ENCODE results near the gene SLC44A5.
"Not testable (repeated sequence)": the region's sequence is repeated elsewhere in the genome, so short reads cannot be mapped to it uniquely, and the experiment has no call there.

SLC44A5 gene

DNA sequence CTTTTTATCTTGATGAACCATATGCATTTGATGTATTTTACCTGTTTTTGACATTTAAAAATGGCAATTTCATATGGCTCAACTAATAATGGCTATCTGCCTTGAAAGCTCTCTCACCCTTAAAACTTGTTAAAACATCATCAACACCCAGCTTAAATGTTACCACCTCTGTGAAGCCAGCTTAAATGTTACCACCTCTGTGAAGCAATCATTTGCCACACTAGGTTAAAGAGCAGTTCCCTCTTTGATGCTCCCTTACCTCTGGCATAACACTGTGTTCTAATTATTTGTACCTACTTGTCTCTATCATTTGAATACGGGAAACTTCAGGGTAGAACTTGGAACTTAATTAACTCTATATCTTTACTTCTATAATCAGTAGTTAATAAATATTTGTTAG, 294.7 kb downstream of the SLC44A5 start:
- Histone ChIP-seq H3K9ac (ENCODE audit: low read depth, low read length) (no peak overlapping the region), H3K9me3 (ENCODE audit: control insufficient read depth, insufficient read depth, low read length) (no peaks in the 10 kb centered on the region), H3K4me1 (ENCODE audit: insufficient read depth, low read length) (no peaks in the 10 kb centered on the region), H3K36me3 (ENCODE audit: insufficient read depth, low read length) (no peaks in the 10 kb centered on the region)

DNA sequence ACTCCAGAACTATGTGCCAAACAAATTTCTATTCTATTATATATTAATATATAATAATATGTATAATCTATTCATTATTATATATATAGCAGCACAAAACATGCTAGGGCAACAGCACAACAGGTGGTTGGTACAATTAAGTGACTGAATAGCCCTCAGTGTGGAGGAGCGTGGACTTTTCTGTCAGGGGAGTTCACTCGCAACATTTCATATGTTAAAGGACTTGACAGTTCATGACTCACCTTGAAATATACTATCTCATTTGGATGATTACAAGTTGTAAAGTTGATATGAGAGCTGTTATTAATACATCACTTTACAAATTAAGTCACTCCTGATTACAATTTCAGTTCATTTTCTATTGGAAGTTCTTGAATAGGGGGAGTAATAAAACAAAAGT, 298.3 kb downstream of the SLC44A5 start:
- Histone ChIP-seq H3K9ac (ENCODE audit: low read depth, low read length) (no peak overlapping the region), H3K4me1 (ENCODE audit: insufficient read depth, low read length) (no peaks in the 10 kb centered on the region), H3K9me3 (ENCODE audit: control insufficient read depth, insufficient read depth, low read length) (no peaks in the 10 kb centered on the region), H3K36me3 (ENCODE audit: insufficient read depth, low read length) (no peaks in the 10 kb centered on the region)

DNA sequence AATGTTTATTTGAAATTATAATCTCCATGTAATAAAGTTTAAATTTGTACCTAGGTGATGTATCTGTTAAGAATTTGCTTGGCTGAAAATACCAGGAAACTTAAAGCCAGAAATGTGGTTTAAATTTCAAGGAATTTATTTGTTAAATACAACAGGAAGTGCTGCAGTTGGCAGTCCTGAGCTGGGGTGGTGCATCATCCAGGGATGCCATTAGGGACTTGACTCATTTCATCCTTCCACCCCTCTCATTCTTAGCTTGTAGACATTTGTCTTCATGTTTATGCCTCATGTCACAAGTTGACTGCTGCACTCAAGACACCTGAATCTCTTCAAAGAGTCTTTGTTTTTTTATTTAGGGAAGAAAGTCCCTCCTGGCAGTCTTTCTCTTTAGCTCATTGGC, 300.8 kb downstream of the SLC44A5 start:
- H3K9me3 ChIP-seq (ENCODE audit: control insufficient read depth, insufficient read depth, low read length): no peaks in the 10 kb centered on the region
- no peaks in the 10 kb centered on the region for H3K4me1 ChIP-seq (ENCODE audit: insufficient read depth, low read length)
- no peaks in the 10 kb centered on the region for H3K36me3 ChIP-seq (ENCODE audit: insufficient read depth, low read length)
- no peak overlapping the region for H3K9ac ChIP-seq (ENCODE audit: low read depth, low read length)

DNA sequence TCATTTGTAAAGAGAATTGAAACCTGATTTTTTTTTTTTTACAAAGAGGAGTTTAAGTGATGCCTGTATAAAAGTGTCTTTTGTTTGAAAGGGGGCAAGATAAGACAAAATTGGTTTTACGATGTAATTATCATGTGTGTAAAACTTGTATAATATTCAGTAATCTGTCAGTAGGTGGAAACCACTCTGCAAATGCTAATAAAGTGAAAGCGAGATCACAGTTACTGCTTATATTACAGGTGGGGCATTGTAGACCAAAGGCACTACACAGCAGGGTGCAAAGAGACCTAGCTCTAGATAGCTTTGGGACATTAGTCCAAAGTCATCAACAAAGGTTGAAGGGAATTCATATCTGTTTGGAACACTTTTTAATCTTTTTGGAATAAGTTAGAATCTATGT, 302.5 kb downstream of the SLC44A5 start:
- Histone ChIP-seq H3K36me3 (ENCODE audit: insufficient read depth, low read length) (no peaks in the 10 kb centered on the region), H3K4me1 (ENCODE audit: insufficient read depth, low read length) (no peaks in the 10 kb centered on the region), H3K9me3 (ENCODE audit: control insufficient read depth, insufficient read depth, low read length) (no peaks in the 10 kb centered on the region)

DNA sequence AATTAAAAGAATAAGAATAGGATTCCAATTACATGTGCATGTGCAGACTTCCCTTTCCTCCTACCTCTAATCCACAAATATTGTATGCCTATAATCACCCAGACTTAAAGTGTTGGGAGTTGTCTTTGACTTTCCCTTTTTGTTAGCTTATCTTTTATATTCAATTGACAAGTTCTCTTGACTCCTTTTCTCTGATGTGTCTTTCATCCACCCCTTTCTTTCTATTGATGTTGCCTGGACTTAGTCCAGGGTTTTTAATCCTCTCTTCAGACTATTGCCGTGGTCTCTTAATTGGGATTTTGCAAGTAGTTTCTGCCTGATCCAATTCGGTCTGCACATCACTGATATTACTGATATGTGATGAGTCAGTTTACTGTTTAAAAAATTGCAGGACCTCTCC, 305.9 kb downstream of the SLC44A5 start:
- no peak overlapping the region for H3K9ac ChIP-seq (ENCODE audit: low read depth, low read length)
- no peaks in the 10 kb centered on the region for H3K4me1 ChIP-seq (ENCODE audit: insufficient read depth, low read length)
- H3K9me3 ChIP-seq (ENCODE audit: control insufficient read depth, insufficient read depth, low read length): no peaks in the 10 kb centered on the region
- no peaks in the 10 kb centered on the region for H3K36me3 ChIP-seq (ENCODE audit: insufficient read depth, low read length)

More for the DNA sequence above, 302.5 kb downstream of the SLC44A5 start:
- H3K9ac ChIP-seq (ENCODE audit: low read depth, low read length): no peak overlapping the region

DNA sequence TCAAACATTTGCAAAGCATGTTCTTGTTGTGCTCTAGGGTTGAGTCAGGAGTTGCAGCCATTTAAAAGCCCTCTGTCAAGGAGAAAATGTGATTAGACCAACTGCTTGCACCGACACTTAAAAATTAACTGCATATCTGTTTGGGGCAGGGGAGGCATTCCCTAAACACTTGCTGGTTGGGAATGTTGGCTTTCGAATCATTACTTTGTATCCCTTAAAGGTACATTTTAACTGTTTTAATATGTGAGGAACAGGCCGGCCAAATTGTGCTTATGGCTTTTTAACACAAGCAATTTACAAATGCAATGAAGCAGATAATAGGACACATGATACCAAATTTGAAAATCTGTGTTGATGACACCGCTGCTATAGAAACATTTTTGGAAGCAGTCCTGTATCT, 317.6 kb downstream of the SLC44A5 start:
- H3K36me3 ChIP-seq (ENCODE audit: insufficient read depth, low read length): no peaks in the 10 kb centered on the region
- H3K9me3 ChIP-seq (ENCODE audit: control insufficient read depth, insufficient read depth, low read length): no peaks in the 10 kb centered on the region
- no peak overlapping the region for H3K9ac ChIP-seq (ENCODE audit: low read depth, low read length)
- no peaks in the 10 kb centered on the region for H3K4me1 ChIP-seq (ENCODE audit: insufficient read depth, low read length)

DNA sequence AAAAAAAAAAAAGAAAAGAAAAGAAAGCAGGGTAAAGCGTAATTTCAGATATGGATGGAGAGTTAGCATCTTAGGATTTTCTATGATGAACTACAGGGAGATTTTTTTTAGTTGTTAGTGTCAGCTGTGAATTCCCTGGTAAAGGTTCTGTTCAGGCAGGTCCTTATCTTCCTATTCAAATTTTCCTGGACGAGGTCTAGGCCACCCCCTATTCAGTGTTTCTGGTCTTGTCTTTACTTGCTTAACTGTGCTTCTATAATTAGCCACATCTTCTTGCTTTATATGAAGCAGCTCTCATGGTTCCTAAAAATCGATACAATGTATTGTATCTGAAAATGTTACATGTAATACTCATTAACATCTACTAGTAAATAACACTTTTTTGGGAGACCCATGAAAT, 318.9 kb downstream of the SLC44A5 start:
- H3K36me3 ChIP-seq (ENCODE audit: insufficient read depth, low read length): no peaks in the 10 kb centered on the region

DNA sequence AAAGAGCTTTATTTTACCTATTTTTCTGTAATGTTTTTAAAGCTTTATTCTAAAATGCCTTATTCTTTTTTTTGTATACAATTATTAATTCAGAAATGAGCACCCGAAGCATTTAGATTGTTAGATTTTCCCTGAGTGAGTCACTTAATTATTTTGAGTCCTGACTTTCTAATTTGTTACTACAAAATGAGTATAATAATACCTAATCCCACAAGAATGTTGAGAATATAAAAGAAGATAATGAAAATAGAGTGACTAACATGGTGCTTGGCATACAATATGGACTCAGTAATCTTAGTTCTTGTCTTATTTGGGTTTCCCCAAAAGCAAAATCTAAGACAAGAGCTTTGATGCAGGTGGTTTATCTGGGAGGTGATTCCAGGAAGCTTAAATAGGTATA, 334.5 kb downstream of the SLC44A5 start:
- H3K9ac ChIP-seq (ENCODE audit: low read depth, low read length): no peak overlapping the region
- H3K9me3 ChIP-seq (ENCODE audit: control insufficient read depth, insufficient read depth, low read length): no peaks in the 10 kb centered on the region
- no peaks in the 10 kb centered on the region for H3K36me3 ChIP-seq (ENCODE audit: insufficient read depth, low read length)
- no peaks in the 10 kb centered on the region for H3K4me1 ChIP-seq (ENCODE audit: insufficient read depth, low read length)

More for the DNA sequence above, 318.9 kb downstream of the SLC44A5 start:
- H3K4me1 ChIP-seq (ENCODE audit: insufficient read depth, low read length): no peaks in the 10 kb centered on the region
- no peak overlapping the region for H3K9ac ChIP-seq (ENCODE audit: low read depth, low read length)
- no peaks in the 10 kb centered on the region for H3K9me3 ChIP-seq (ENCODE audit: control insufficient read depth, insufficient read depth, low read length)

DNA sequence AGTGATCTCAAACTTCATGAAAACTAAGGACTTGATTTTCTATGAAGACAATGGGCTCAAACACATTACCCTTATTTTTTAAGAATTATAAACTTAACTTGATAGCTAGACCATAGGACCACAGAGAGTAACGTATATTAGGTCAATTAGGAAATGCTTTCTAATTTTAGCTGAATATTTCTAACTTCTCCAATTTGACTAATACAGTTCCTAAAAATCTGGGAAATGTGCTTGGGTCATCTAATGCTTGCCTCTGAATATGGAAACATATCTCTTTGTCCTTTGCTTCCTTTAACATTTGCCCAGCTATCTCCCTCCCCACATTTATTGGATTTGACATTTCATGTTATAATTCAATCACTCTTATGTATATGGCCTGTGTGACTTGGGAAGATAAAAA, 335.3 kb downstream of the SLC44A5 start:
- Histone ChIP-seq H3K36me3 (ENCODE audit: insufficient read depth, low read length) (no peaks in the 10 kb centered on the region), H3K4me1 (ENCODE audit: insufficient read depth, low read length) (no peaks in the 10 kb centered on the region), H3K9ac (ENCODE audit: low read depth, low read length) (no peak overlapping the region), H3K9me3 (ENCODE audit: control insufficient read depth, insufficient read depth, low read length) (no peaks in the 10 kb centered on the region)

DNA sequence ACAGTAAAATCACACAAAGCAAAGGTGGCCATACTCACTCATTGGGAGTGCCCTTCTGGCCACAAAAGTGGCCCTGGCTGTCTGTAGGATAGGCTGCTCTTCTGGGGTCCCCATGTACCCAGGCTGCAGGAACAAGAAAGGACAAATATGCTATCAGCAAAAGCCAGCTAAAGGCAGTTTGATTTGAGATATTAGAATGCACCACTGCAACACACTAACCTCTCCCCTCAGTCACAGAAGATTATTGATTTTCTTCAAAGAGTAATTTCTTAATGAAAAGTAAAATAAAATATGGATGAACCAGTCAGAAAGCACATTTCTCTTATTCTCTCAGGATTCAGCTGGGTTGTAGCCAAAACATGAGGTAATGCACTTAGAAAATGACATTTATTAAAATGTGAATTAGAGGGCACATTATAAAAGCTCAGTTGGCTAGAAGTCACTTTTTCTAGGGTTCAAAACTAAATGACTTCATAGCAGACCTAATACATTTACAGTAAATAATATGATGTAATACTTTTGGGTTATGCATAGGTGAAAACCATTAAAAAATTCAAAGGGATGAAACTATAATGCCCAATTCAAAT, 335.9 kb downstream of the SLC44A5 start:
- no peaks in the 10 kb centered on the region for H3K36me3 ChIP-seq (ENCODE audit: insufficient read depth, low read length)
- no peaks in the 10 kb centered on the region for H3K4me1 ChIP-seq (ENCODE audit: insufficient read depth, low read length)
- H3K9ac ChIP-seq (ENCODE audit: low read depth, low read length): no peak overlapping the region
- no peaks in the 10 kb centered on the region for H3K9me3 ChIP-seq (ENCODE audit: control insufficient read depth, insufficient read depth, low read length)

DNA sequence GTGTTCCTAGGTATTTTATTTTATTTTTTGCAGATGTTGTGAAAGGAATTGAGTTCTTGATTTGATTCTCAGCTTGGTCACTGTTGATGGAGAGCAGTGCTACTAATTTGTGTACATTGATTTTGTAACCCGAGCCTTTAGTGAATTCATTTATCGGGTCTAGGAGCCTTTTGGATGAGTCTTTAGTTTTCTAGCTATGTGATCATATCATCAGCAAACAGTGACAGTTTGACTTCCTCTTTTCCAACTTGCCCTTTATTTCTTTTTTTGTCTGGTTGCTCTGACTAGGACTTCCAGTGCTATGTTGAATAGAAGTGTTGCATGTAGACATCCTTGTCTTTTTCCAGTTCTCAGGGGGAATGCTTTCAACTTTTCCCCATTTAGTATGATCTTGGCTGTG, 337.8 kb downstream of the SLC44A5 start:
- Histone ChIP-seq H3K4me1 (ENCODE audit: insufficient read depth, low read length) (no peaks in the 10 kb centered on the region), H3K9ac (ENCODE audit: low read depth, low read length) (no peak overlapping the region), H3K36me3 (ENCODE audit: insufficient read depth, low read length) (no peaks in the 10 kb centered on the region), H3K9me3 (ENCODE audit: control insufficient read depth, insufficient read depth, low read length) (no peaks in the 10 kb centered on the region)

DNA sequence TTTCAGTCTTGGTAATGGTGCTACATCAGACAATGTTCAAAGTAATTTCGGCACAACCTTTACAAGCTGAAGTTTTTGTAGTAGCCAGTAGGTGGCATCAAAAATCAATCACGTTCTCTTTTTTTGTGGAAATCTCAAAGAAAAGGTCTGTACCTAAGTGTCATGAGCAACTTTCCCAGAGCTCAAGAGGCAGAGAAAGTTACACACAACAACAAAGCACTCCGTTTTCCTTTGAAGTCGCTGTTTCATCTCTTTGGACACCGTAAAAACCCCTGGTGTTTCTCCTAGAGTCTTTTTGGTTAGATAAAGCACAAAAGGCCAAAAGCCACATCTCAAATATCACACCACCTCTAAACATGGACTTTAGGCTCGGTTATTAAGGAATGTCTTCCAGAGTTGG, 345.1 kb downstream of the SLC44A5 start:
- no peak overlapping the region for H3K9ac ChIP-seq (ENCODE audit: low read depth, low read length)
- no peaks in the 10 kb centered on the region for H3K9me3 ChIP-seq (ENCODE audit: control insufficient read depth, insufficient read depth, low read length)
- H3K4me1 ChIP-seq (ENCODE audit: insufficient read depth, low read length): no peaks in the 10 kb centered on the region
- H3K36me3 ChIP-seq (ENCODE audit: insufficient read depth, low read length): no peaks in the 10 kb centered on the region

DNA sequence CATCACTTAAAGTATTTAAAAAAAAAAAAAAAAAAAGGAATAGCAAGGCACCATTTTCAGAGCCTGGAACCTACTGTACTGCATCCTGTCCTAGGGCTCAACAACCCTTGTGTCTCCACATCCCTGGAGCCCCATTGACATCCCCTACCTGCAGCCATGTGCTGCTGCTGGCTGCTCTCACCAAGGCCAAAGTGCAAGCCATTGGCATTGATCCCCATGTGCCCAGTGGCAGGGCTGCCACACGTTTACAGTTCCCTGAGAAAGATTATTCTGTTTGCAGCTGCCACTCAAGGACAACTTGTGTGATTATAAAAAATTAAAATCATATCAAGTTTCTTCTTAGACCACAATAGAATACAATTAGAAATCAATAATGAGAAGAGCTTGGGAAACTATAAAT, 346.8 kb downstream of the SLC44A5 start:
- Histone ChIP-seq H3K36me3 (ENCODE audit: insufficient read depth, low read length) (no peaks in the 10 kb centered on the region), H3K4me1 (ENCODE audit: insufficient read depth, low read length) (no peaks in the 10 kb centered on the region), H3K9me3 (ENCODE audit: control insufficient read depth, insufficient read depth, low read length) (no peaks in the 10 kb centered on the region)

DNA sequence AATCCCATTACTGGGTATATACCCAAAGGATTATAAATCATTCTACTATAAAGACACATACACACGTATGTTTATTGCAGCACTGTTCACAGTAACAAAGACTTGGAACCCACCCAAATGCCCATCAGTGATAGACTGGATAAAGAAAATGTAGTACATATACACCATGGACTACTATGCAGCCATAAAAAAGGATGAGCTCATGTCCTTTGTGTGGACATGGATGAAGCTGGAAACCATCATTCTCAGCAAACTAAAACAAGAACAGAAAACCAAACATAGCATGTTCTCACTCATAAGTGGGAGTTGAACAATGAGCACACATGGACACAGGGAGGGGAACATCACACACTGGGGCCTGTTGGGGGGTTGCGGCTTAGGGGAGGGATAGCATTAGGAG, 347.3 kb downstream of the SLC44A5 start:
- H3K9me3 ChIP-seq (ENCODE audit: control insufficient read depth, insufficient read depth, low read length); H3K4me1 ChIP-seq (ENCODE audit: insufficient read depth, low read length); H3K9ac ChIP-seq (ENCODE audit: low read depth, low read length); H3K36me3 ChIP-seq (ENCODE audit: insufficient read depth, low read length): not testable (repeated sequence)

More for the DNA sequence above, 346.8 kb downstream of the SLC44A5 start:
- no peak overlapping the region for H3K9ac ChIP-seq (ENCODE audit: low read depth, low read length)

DNA sequence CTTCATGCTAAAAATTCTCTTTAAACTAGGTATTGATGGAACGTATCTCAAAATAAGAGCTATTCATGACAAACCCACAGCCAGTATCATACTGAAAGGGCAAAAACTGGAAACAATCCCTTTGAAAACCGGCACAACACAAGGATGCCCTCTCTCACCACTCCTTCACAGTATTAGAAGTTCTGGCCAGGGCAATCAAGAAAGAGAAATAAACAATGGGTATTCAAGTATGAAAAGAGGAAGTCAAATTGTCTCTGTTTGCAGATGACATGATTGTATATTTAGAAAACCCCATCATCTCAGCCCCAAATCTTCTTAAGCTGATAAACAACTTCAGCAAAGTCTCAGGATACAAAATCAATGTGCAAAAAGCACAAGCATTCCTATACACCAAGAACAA, 349.0 kb downstream of the SLC44A5 start:
- H3K4me1 ChIP-seq (ENCODE audit: insufficient read depth, low read length); H3K9ac ChIP-seq (ENCODE audit: low read depth, low read length); H3K9me3 ChIP-seq (ENCODE audit: control insufficient read depth, insufficient read depth, low read length); H3K36me3 ChIP-seq (ENCODE audit: insufficient read depth, low read length): not testable (repeated sequence)

DNA sequence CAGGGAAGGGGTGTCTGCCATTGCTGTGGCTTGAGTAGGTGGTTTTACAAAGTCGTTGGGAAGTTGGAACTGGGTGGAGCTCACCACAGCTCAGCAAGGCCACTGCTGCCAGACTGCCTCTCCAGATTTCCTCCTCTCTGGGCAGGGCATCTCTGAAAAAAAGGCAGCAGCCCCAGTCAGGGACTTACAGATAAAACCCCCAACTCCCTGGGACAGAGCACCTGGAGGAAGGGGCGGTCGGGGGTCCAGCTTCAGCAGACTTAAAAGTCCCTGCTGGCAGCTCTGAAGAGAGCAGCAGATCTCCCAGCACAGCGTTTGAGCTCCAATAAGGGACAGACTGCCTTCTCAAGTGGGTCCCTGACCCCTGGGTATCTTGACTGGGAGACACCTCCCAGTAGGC, 352.6 kb downstream of the SLC44A5 start:
- H3K4me1 ChIP-seq (ENCODE audit: insufficient read depth, low read length): no peaks in the 10 kb centered on the region
- H3K36me3 ChIP-seq (ENCODE audit: insufficient read depth, low read length): no peaks in the 10 kb centered on the region
- H3K9me3 ChIP-seq (ENCODE audit: control insufficient read depth, insufficient read depth, low read length): no peaks in the 10 kb centered on the region
- no peak overlapping the region for H3K9ac ChIP-seq (ENCODE audit: low read depth, low read length)
